Testis (tissue), 3 donors: Measurements from ENCODE around the gene GABRA4. TPM values are rescaled to one million over a fixed set of nuclear protein-coding genes. Genes with fewer than 3 reads are reported as not detected.

Experiments used
- DNase-seq: peaks from one replicate; pipeline ENCODE4 v3.0.0-alpha.2; 2019
- H3K27ac ChIP-seq, 2 donors: fragments of 200-600 bp; sonication (generic); one replicate each; pipeline ENCODE4 v1.5.1; 2019
- H3K27me3 ChIP-seq: fragments of 200-600 bp; sonication (generic); one replicate; pipeline ENCODE4 v1.5.1; 2019
- H3K36me3 ChIP-seq: fragments of 200-600 bp; sonication (generic); one replicate; pipeline ENCODE4 v1.5.1; 2017; ENCODE audit warnings: low read depth; ENCODE audit errors: missing control alignments
- H3K4me1 ChIP-seq: fragments of 200-600 bp; sonication (generic); one replicate; pipeline ENCODE4 v1.5.1; 2019
- H3K4me3 ChIP-seq, 2 donors: fragments of 200-600 bp; sonication (generic); one replicate each; pipeline ENCODE4 v1.5.1; 2017 to 2019
- H3K9me3 ChIP-seq: fragments of 200-600 bp; sonication (generic); one replicate; pipeline ENCODE4 v1.5.1; 2017
- POLR2A ChIP-seq: fragments of 450-650 bp; IDR thresholded peaks from one replicate; pipeline ENCODE4 v1.6.1; 2017; ENCODE audit warnings: antibody characterized with exemption, mild to moderate bottlenecking, moderate library complexity
- WGBS, 2 donors: methylation state at CpG; one replicate each; pipeline ENCODE4 v1.1.5; 2018; 5-methylcytosine and 5-hydroxymethylcytosine counted together
- intact Hi-C: fragments of 100-400 bp; cut with DNase I; formaldehyde crosslinking; loops from one replicate; pipeline ENCODE4 v1.15.1; 2023; ENCODE audit warnings: low total_unique reads
- polyA plus RNA-seq: library from polyadenylated mRNA; stranded (reverse); fragments of 350-450 nt; fragmentation: Illumina TruSeq; extraction: RNeasy Lipid Tissue Mini Kit (QIAGEN cat#74804); gene quantifications from one replicate; pipeline ENCODE4 v1.2.3, GENCODE V29; 2014; ENCODE audit warnings: low read depth, low replicate concordance; ENCODE audit not compliant: insufficient read depth
- total RNA-seq, 2 donors: library from RNA; depleted of rRNA; stranded (reverse); fragments of >200 nt; gene quantifications; one replicate each; pipeline ENCODE4 v1.2.3, GENCODE V29; 2016
- TF ChIP-seq, protein P1 (sequence below), 3 experiments: fragments of 450-650 bp in 2 of 3; fragments of 200-600 bp in 1 of 3; sonication (generic) in 1 of 3; IDR thresholded peaks; one replicate each; pipeline ENCODE4 v1.5.1; 2016 to 2019; ENCODE audit warnings: antibody characterized with exemption in 3 of 3, mild to moderate bottlenecking in 2 of 3, moderate library complexity in 1 of 3

Gene GABRA4
- total and polyA plus RNA-seq, 3 donors from 2014 or later = 0.25 to 3.5 (median 0.94) TPM

DNA sequence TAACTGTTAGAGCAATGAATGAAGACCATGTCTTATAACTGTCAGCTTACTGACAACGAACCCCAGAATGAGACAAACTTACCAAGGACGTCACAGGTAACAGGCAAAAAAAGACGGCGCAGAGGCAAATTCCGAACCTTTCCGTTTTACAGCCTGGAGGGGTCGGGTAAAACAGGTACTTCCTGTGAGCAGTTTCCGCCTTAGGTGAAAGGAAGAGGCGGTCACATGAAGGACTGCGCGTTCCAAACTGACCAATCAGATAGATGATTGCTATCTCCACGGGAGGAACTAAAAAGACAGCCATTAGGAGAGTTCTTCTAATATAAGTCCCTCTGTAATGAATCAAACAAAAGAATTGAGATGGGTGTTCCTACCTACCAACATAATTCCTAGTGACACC, 84.3 kb downstream of the GABRA4 start, which contains the start of gene COX7B2:
COX7B2 (minus strand) TSS at position 168 of the 400 bp plus-strand sequence. CDS start 174,053 bp downstream, outside the sequence.
- Histone ChIP-seq H3K4me3 (peak within 1 kb of the TSS; percentile 9 to 41), H3K9me3 (no peaks in the 10 kb centered on the region), H3K27me3 (no peaks in the 10 kb centered on the region), H3K27ac (no peak within 1 kb of the TSS), H3K36me3 (no peaks in the 10 kb centered on the region), H3K4me1 (no peaks in the 10 kb centered on the region)
- WGBS, 2 donors = 73 to 86% methylated on average over 12 of the region's 12 CpGs
- TF ChIP-seq, protein P1, sequence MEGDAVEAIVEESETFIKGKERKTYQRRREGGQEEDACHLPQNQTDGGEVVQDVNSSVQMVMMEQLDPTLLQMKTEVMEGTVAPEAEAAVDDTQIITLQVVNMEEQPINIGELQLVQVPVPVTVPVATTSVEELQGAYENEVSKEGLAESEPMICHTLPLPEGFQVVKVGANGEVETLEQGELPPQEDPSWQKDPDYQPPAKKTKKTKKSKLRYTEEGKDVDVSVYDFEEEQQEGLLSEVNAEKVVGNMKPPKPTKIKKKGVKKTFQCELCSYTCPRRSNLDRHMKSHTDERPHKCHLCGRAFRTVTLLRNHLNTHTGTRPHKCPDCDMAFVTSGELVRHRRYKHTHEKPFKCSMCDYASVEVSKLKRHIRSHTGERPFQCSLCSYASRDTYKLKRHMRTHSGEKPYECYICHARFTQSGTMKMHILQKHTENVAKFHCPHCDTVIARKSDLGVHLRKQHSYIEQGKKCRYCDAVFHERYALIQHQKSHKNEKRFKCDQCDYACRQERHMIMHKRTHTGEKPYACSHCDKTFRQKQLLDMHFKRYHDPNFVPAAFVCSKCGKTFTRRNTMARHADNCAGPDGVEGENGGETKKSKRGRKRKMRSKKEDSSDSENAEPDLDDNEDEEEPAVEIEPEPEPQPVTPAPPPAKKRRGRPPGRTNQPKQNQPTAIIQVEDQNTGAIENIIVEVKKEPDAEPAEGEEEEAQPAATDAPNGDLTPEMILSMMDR (IDR thresholded peaks at IDR 0.05) = no peak
- no peak for TF ChIP-seq POLR2A
- intact Hi-C loops = no loop called here
- DNase-seq = peak; percentile 56

DNA sequence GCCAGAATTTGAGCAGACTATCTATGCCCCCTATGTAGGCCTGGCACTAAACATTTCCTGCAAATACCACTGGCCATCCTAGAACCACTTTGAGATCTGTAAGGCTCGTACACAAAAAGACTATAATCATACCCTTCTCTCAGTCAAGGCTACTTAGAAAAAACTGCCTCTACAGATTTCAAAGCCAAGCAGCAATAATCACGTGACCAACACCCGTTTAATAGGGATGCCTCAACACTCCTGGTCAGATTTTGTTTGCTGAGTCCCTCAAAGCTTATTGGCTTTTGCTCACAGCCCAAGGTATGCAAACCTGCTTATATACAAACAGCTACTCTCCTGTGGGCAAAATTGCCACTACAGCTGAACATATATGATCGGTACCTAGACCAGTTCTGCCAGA, 85.2 kb downstream of the GABRA4 start:
- Histone ChIP-seq H3K27ac (no peak overlapping the region), H3K27me3 (no peaks in the 10 kb centered on the region), H3K4me3 (peak overlapping the region in 1 of 2 donors; percentile 9), H3K4me1 (no peaks in the 10 kb centered on the region), H3K36me3 (no peaks in the 10 kb centered on the region), H3K9me3 (no peaks in the 10 kb centered on the region)
- no peak for TF ChIP-seq POLR2A
- TF ChIP-seq, protein P1 (IDR thresholded peaks at IDR 0.05) = no peak
- intact Hi-C loops = no loop called here
- DNase-seq = no peak
- WGBS, 2 donors = 68 to 80% methylated on average over 4 of the region's 4 CpGs

DNA sequence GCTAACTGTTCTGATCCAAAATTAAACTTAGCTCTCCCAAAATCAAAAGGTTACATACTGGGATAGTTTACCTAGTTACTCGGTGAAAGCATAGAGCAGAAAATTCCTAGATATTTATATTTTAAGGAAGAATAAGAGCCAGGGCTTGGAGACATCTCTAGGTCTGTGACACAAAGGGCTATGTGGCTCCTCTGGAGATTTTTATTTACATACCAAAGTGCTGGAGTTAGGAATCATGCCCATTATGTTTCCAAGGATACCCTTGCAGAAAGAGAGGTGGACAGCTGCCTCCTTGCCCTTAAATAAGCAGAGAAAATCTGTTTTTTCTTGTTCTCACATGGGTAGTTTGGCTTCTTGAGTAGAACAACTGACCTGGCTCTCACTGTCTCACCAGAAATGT, 93.3 kb downstream of the GABRA4 start:
- H3K4me1 ChIP-seq = no peaks in the 10 kb centered on the region
- TF ChIP-seq, protein P1 (IDR thresholded peaks at IDR 0.05) = no peak
- TF ChIP-seq POLR2A = no peak
- WGBS, 2 donors = 86 to 89% methylated on average over 1 of the region's 1 CpG
- no peaks in the 10 kb centered on the region for H3K27me3 ChIP-seq
- no peak for DNase-seq
- H3K27ac ChIP-seq = no peak overlapping the region
- H3K9me3 ChIP-seq = no peaks in the 10 kb centered on the region
- no peak overlapping the region for H3K4me3 ChIP-seq
- H3K36me3 ChIP-seq = no peaks in the 10 kb centered on the region
- intact Hi-C loops = no loop called here

DNA sequence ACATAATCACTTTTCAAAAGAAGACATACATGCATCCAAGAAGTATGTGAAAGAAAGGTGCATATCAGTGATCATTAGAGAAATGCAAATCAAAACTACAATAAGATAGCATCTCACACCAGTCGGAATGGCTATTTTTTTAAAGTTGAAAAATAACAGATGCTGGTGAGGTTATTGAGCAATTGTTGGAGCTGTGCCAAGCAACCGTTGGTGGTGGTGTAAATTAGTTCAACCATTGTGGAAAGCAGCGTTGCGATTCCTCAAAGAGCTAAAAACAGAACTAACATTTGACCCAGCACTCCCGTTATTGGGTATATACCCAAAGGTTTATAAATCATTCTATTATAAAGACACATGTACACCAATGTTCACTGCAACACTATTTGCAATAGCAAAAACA, 98.6 kb downstream of the GABRA4 start:
- DNase-seq = no peak
- WGBS, 2 donors = 35 to 46% methylated on average over 5 of the region's 5 CpGs
- Histone ChIP-seq H3K27me3 (no peaks in the 10 kb centered on the region), H3K27ac (no peak overlapping the region), H3K36me3 (no peaks in the 10 kb centered on the region), H3K4me3 (no peak overlapping the region), H3K4me1 (no peaks in the 10 kb centered on the region), H3K9me3 (no peaks in the 10 kb centered on the region)
- TF ChIP-seq POLR2A = no peak
- TF ChIP-seq, protein P1 (IDR thresholded peaks at IDR 0.05) = no peak
- intact Hi-C loops = no loop called here

DNA sequence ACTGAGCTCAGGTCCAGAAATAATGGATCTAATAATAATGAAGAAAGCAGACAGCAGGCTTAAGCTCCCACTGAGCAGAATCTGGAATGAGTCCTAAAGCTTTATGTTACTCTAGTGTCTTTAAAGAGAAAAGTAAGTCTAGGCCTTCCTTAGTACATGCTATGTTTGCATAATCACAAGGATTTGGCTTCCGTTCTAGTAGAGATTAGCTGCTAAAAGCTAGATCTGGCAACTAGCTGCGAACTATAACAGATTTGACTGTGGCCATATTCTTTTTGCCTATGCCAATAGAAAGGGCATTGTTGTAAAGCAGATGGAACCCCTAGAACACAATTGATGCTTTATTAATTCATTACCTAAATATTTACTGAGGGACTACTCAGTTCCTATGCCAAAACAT, 103.3 kb downstream of the GABRA4 start:
- no peak overlapping the region for H3K4me3 ChIP-seq
- no peaks in the 10 kb centered on the region for H3K9me3 ChIP-seq
- H3K27ac ChIP-seq = no peak overlapping the region
- intact Hi-C loops = no loop called here
- no peaks in the 10 kb centered on the region for H3K4me1 ChIP-seq
- no peak for DNase-seq
- H3K36me3 ChIP-seq = no peaks in the 10 kb centered on the region
- WGBS, 2 donors = 50 to 68% methylated on average over 2 of the region's 2 CpGs
- H3K27me3 ChIP-seq = no peaks in the 10 kb centered on the region
- TF ChIP-seq, protein P1 (IDR thresholded peaks at IDR 0.05) = no peak
- no peak for TF ChIP-seq POLR2A
